HepG2 (cell line): ENCODE measurements around the gene FAM174C. TPM values are rescaled to one million over a fixed set of nuclear protein-coding genes. Genes with fewer than 3 reads are reported as not detected.

Source experiments
- CBFB ChIP-seq: sonication (generic); formaldehyde crosslinking; IDR thresholded peaks from 2 replicates; pipeline ENCODE4 v1.4.0; 2020; ENCODE audit warnings: missing genetic modification reagents
- KAT8 ChIP-seq: IDR thresholded peaks from 2 replicates; pipeline ENCODE4 v1.6.1; 2016; ENCODE audit warnings: missing genetic modification reagents, missing compliant biosample characterization
- MAF1 ChIP-seq: sonication (generic); formaldehyde crosslinking; IDR thresholded peaks from 2 replicates; pipeline ENCODE4 v1.5.0; 2020; ENCODE audit warnings: missing genetic modification reagents, borderline replicate concordance
- MEF2D ChIP-seq: sonication (generic); formaldehyde crosslinking; IDR thresholded peaks from 2 replicates; pipeline ENCODE4 v1.5.1; 2020; ENCODE audit warnings: mild to moderate bottlenecking, missing genetic modification reagents
- MXD4 ChIP-seq: IDR thresholded peaks from 2 replicates; pipeline ENCODE4 v1.6.1; 2016; ENCODE audit warnings: mild to moderate bottlenecking, missing biosample characterization, missing genetic modification reagents
- SIN3A ChIP-seq: IDR thresholded peaks from 2 replicates; pipeline ENCODE4 v1.6.1; 2011; ENCODE audit warnings: low read depth, mild to moderate bottlenecking, control low read depth, low read length, borderline replicate concordance
- SMARCC2 ChIP-seq: fragments of 450-650 bp; IDR thresholded peaks from 2 replicates; pipeline ENCODE4 v1.6.1; 2017; ENCODE audit warnings: antibody characterized with exemption, mild to moderate bottlenecking
- SNAI1 ChIP-seq: sonication (generic); formaldehyde crosslinking; IDR thresholded peaks from 2 replicates; pipeline ENCODE4 v1.5.0; 2020; ENCODE audit warnings: mild to moderate bottlenecking, missing genetic modification reagents, borderline replicate concordance
- ZBTB21 ChIP-seq: sonication (generic); formaldehyde crosslinking; IDR thresholded peaks from 2 replicates; pipeline ENCODE4 v1.4.0; 2020; ENCODE audit warnings: missing genetic modification reagents
- ZKSCAN5 ChIP-seq: sonication (generic); formaldehyde crosslinking; IDR thresholded peaks from 2 replicates; pipeline ENCODE4 v1.5.1; 2020; ENCODE audit warnings: mild to moderate bottlenecking, missing genetic modification reagents
- ZNF451 ChIP-seq: sonication (generic); formaldehyde crosslinking; IDR thresholded peaks from 2 replicates; pipeline ENCODE4 v1.5.0; 2020; ENCODE audit warnings: mild to moderate bottlenecking, missing genetic modification reagents
- ZNF562 ChIP-seq: sonication (generic); formaldehyde crosslinking; IDR thresholded peaks from 2 replicates; pipeline ENCODE4 v1.8.0; 2022; ENCODE audit warnings: missing genetic modification reagents, borderline replicate concordance
- polyA plus RNA-seq, 8 experiments: library from polyadenylated mRNA; depleted of rRNA in 3 of 8; stranded (reverse) in 7 of 8; unstranded in 1 of 8; fragments of >200 nt; fragmentation: Illumina TruSeq in 4 of 8; extraction: Trizol in 4 of 8; gene quantifications; 2 replicates each; pipeline versions ENCODE4 v1.2.1 to v1.2.3, GENCODE V29; 2011 to 2016; ENCODE audit warnings: low read depth in 4 of 8, missing spikeins in 1 of 8, mixed read lengths in 1 of 8; ENCODE audit not compliant: insufficient read depth in 1 of 8
- total RNA-seq, 5 experiments: library from RNA; depleted of rRNA; stranded (reverse); fragments of >200 nt; fragmentation: Illumina TruSeq; extraction: Trizol; gene quantifications; 2 replicates each; pipeline ENCODE4 v1.2.3, GENCODE V29; 2016; ENCODE audit warnings: low read depth in 1 of 5
- TF ChIP-seq, protein P1 (sequence below): sonication (generic); formaldehyde crosslinking; IDR thresholded peaks from one replicate; pipeline ENCODE4 v1.5.1; 2020; ENCODE audit warnings: mild to moderate bottlenecking, missing genetic modification reagents; ENCODE audit errors: not compliant biosample characterization
- TF ChIP-seq, protein P2 (sequence below), 2 experiments: sonication (generic) in 1 of 2; formaldehyde crosslinking in 1 of 2; IDR thresholded peaks; 2 replicates each; pipeline versions ENCODE4 v1.4.0 to v1.6.1; 2016 to 2020; ENCODE audit warnings: borderline replicate concordance in 1 of 2, low read depth in 1 of 2, mild to moderate bottlenecking in 1 of 2, missing genetic modification reagents in 1 of 2
- TF ChIP-seq, protein P3 (sequence below): sonication (generic); formaldehyde crosslinking; IDR thresholded peaks from 2 replicates; pipeline ENCODE4 v1.8.0; 2022; ENCODE audit warnings: missing genetic modification reagents, mild to moderate bottlenecking, inconsistent platforms, borderline replicate concordance

Gene FAM174C
- total and polyA plus RNA-seq, 2 of the 13 experiments (the other 11 are each of a cell fraction or from before 2014, with no cell fraction given), result 19.5 to 31.3 TPM

DNA sequence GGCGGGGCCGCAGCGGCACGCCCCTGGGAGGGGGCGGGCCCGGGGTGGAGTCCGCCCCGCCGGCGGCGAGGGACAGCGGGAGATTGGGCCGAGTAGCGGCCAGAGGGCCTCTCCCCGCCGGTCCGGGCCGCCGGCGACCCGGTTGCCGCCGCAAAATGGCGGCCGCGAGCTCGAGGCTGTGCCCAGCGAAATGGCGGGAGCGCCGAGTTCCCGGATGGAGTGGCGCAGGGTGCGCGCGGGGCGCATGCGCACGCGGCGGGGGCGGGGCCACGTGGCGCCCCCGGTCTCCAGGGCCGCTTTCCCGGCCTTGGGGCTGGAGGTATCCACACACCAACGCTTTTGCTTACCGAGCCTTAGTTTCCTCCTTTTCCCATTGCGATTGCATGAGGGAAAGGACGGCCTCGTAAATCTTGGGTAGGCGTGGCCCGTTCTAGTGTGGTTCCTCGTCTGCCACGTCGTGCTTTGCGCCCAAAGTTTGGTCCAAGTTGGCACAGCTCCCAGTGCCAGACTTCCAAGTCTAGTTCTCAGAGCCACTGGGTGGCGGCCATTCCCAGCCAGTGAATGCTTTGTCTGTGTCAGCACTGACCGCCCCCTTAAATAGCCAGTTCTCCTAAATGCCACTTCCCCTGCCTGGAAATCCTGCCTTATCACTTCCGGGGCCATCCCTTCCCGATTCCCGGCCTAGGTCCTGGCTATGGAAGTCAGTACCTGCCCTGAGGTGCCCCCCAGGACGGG lies 5.7 kb upstream of the FAM174C start (continued):
- TF ChIP-seq ZNF562, result no peak
- no peak for TF ChIP-seq SMARCC2
- TF ChIP-seq ZNF451 (CRISPR knock-in tag), result no peak; the same call in 1 of the 2 replicates
- TF ChIP-seq, protein P1, sequence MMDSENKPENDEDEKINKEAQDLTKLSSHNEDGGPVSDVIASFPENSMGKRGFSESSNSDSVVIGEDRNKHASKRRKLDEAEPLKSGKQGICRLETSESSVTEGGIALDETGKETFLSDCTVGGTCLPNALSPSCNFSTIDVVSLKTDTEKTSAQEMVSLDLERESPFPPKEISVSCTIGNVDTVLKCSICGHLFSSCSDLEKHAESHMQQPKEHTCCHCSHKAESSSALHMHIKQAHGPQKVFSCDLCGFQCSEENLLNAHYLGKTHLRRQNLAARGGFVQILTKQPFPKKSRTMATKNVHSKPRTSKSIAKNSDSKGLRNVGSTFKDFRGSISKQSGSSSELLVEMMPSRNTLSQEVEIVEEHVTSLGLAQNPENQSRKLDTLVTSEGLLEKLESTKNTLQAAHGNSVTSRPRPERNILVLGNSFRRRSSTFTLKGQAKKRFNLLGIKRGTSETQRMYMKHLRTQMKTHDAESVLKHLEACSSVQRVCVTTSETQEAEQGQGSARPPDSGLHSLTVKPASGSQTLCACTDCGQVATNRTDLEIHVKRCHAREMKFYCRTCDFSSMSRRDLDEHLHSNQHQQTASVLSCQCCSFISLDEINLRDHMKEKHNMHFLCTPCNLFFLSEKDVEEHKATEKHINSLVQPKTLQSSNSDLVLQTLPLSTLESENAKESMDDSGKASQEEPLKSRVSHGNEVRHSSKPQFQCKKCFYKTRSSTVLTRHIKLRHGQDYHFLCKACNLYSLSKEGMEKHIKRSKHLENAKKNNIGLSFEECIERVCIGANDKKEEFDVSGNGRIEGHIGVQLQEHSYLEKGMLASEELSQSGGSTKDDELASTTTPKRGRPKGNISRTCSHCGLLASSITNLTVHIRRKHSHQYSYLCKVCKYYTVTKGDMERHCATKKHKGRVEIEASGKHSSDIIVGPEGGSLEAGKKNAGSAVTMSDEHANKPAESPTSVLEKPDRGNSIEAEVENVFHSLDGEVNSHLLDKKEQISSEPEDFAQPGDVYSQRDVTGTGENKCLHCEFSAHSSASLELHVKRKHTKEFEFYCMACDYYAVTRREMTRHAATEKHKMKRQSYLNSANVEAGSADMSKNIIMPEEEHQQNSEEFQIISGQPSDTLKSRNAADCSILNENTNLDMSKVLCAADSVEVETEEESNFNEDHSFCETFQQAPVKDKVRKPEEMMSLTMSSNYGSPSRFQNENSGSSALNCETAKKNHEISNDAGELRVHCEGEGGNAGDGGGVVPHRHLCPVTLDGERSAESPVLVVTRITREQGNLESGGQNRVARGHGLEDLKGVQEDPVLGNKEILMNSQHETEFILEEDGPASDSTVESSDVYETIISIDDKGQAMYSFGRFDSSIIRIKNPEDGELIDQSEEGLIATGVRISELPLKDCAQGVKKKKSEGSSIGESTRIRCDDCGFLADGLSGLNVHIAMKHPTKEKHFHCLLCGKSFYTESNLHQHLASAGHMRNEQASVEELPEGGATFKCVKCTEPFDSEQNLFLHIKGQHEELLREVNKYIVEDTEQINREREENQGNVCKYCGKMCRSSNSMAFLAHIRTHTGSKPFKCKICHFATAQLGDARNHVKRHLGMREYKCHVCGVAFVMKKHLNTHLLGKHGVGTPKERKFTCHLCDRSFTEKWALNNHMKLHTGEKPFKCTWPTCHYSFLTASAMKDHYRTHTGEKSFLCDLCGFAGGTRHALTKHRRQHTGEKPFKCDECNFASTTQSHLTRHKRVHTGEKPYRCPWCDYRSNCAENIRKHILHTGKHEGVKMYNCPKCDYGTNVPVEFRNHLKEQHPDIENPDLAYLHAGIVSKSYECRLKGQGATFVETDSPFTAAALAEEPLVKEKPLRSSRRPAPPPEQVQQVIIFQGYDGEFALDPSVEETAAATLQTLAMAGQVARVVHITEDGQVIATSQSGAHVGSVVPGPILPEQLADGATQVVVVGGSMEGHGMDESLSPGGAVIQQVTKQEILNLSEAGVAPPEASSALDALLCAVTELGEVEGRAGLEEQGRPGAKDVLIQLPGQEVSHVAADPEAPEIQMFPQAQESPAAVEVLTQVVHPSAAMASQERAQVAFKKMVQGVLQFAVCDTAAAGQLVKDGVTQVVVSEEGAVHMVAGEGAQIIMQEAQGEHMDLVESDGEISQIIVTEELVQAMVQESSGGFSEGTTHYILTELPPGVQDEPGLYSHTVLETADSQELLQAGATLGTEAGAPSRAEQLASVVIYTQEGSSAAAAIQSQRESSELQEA (CRISPR knock-in tag), result no peak
- TF ChIP-seq MEF2D (CRISPR knock-in tag), result no peak
- TF ChIP-seq ZBTB21 (CRISPR knock-in tag), result no peak
- no peak; the same call in 1 of the 2 replicates for TF ChIP-seq CBFB (CRISPR knock-in tag)
- no peak for TF ChIP-seq SNAI1 (CRISPR knock-in tag)
- peak; percentile 87 for TF ChIP-seq KAT8 (CRISPR knock-in tag)
- TF ChIP-seq, protein P2, sequence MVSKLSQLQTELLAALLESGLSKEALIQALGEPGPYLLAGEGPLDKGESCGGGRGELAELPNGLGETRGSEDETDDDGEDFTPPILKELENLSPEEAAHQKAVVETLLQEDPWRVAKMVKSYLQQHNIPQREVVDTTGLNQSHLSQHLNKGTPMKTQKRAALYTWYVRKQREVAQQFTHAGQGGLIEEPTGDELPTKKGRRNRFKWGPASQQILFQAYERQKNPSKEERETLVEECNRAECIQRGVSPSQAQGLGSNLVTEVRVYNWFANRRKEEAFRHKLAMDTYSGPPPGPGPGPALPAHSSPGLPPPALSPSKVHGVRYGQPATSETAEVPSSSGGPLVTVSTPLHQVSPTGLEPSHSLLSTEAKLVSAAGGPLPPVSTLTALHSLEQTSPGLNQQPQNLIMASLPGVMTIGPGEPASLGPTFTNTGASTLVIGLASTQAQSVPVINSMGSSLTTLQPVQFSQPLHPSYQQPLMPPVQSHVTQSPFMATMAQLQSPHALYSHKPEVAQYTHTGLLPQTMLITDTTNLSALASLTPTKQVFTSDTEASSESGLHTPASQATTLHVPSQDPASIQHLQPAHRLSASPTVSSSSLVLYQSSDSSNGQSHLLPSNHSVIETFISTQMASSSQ (IDR thresholded peaks at IDR 0.05; ENCODE audit: low read depth), result no peak
- TF ChIP-seq, protein P2 (CRISPR knock-in tag; IDR thresholded peaks at IDR 0.05; ENCODE audit: borderline replicate concordance), result 0 out of 2 replicates have a peak, but pooled peaks have one; percentile 61
- TF ChIP-seq, protein P3, sequence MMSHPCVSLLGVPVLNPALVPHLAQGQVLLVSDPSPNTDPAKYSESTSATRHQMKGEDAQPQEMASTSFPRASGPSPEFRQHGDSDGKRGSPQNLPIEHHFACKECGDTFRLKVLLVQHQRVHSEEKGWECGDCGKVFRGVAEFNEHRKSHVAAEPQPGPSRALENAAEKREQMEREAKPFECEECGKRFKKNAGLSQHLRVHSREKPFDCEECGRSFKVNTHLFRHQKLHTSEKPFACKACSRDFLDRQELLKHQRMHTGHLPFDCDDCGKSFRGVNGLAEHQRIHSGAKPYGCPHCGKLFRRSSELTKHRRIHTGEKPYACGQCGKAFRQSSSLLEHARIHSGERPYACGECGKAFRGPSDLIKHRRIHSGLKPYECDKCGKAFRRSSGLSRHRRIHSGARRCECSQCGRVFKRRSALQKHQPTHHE, result no peak
- TF ChIP-seq MXD4, result peak; percentile 81
- TF ChIP-seq ZKSCAN5 (CRISPR knock-in tag), result no peak
- peak; percentile 49; the same call in 1 of the 2 replicates for TF ChIP-seq SIN3A
- TF ChIP-seq MAF1 (CRISPR knock-in tag), result no peak
